K562 (cell line): ENCODE data around the gene DPRX. TPM values are rescaled to one million over a fixed set of nuclear protein-coding genes. Genes with fewer than 3 reads are reported as not detected.
"Not testable (repeated sequence)": the region's sequence is repeated elsewhere in the genome, so short reads cannot be mapped to it uniquely, and the experiment has no call there.

ENCODE experiments used
- ATAC-seq: fragments of 200-7000 bp; cut with Tn5 transposase; 3 replicates; pipeline ENCODE4 v1.9.1; 2020; ENCODE audit warnings: moderate library complexity
- BruUV-seq: library from RNA; stranded (reverse); fragments of 400-500 nt; replicated peaks from 2 replicates; lab custom pipeline; 2021; lab: Mats Ljungman, UMichigan
- CTCF ChIA-PET: fragments of 300-600 bp; formaldehyde crosslinking; extraction: SDS; loops from one replicate; lab custom pipeline; 2021; ENCODE audit warnings: low intra/inter-chr PET ratio; lab: Yijun Ruan, JAX
- POLR2A ChIA-PET: fragments of 300-600, 350-650 bp; sonication (Branson Sonifier 250); formaldehyde crosslinking; extraction: SDS; loops from one replicate; lab custom pipeline; 2021; ENCODE audit warnings: antibody characterized with exemption, inconsistent platforms; lab: Yijun Ruan, JAX
- DNase-seq, 4 experiments: peaks; one replicate each; pipeline versions ENCODE4 v3.0.0 to v3.0.0-alpha.2; 2011 to 2018; ENCODE audit warnings: low spot score in 3 of 4, mixed read lengths in 3 of 4; ENCODE audit errors: extremely low read depth in 1 of 4
- FAIRE-seq: peaks from 2 replicates; lab custom pipeline; 2011; peaks lifted over from hg19 to GRCh38; lab: Jason Lieb, UNC
- H2AFZ ChIP-seq: 2 replicates; pipeline ENCODE4 v1.6.0; 2011; ENCODE audit warnings: low read depth, low read length, control low read depth, inconsistent platforms
- H3K27ac ChIP-seq: fragments of 200-600 bp; 3 replicates; pipeline ENCODE4 v1.8.0; 2011; ENCODE audit warnings: low read depth, mild to moderate bottlenecking, control low read depth, inconsistent platforms, low read length, moderate library complexity, mixed read lengths; ENCODE audit errors: extremely low read depth
- H3K27me3 ChIP-seq, 2 experiments: fragments of 300-600 bp in 1 of 2; 2 replicates in 1 of 2; 3 replicates in 1 of 2; pipeline versions ENCODE4 v1.6.0 to v1.8.0; 2011; ENCODE audit warnings: inconsistent platforms in 2 of 2, low read length in 2 of 2, mild to moderate bottlenecking in 1 of 2, mixed read lengths in 1 of 2, moderate library complexity in 1 of 2; ENCODE audit not compliant: control insufficient read depth in 2 of 2, insufficient read depth in 2 of 2
- H3K36me3 ChIP-seq: fragments of 300-600 bp; 3 replicates; pipeline ENCODE4 v1.8.0; 2011; ENCODE audit warnings: mild to moderate bottlenecking, low read length, inconsistent platforms; ENCODE audit not compliant: control insufficient read depth, insufficient read depth
- H3K4me1 ChIP-seq, 2 experiments: fragments of 200-600 bp in 1 of 2; replicated peaks in 1 of 2; 2 replicates in 1 of 2; 3 replicates in 1 of 2; pipeline versions ENCODE4 v1.5.1 to v1.8.0; 2011; ENCODE audit warnings: inconsistent platforms in 2 of 2, low read length in 2 of 2, mild to moderate bottlenecking in 1 of 2, mixed read lengths in 1 of 2, moderate library complexity in 1 of 2; ENCODE audit not compliant: control insufficient read depth in 2 of 2, insufficient read depth in 2 of 2
- H3K4me2 ChIP-seq: 2 replicates; pipeline ENCODE4 v1.6.1; 2011; ENCODE audit warnings: low read length, control low read depth, inconsistent platforms, mixed read lengths; ENCODE audit not compliant: insufficient read depth
- H3K4me3 ChIP-seq: fragments of 200-600 bp; sonication (generic), shearing (Covaris generic); 2 replicates; pipeline ENCODE4 v1.5.1; 2016; ENCODE audit warnings: control low read depth, inconsistent platforms
- H3K79me2 ChIP-seq: fragments of 200-600 bp; 3 replicates; pipeline ENCODE4 v1.8.0; 2011; ENCODE audit warnings: low read length, inconsistent platforms; ENCODE audit not compliant: control insufficient read depth, insufficient read depth
- H3K9ac ChIP-seq, 2 experiments: 2 replicates each; pipeline versions ENCODE4 v1.6.0 to v1.6.1; 2011; ENCODE audit warnings: low read depth in 2 of 2, low read length in 2 of 2, control low read depth in 1 of 2, inconsistent platforms in 1 of 2, mild to moderate bottlenecking in 1 of 2, mixed read lengths in 1 of 2; ENCODE audit not compliant: insufficient read depth in 1 of 2
- H3K9me1 ChIP-seq: one replicate; pipeline ENCODE4 v1.6.0; 2011; ENCODE audit warnings: inconsistent platforms, mild to moderate bottlenecking, low read length, moderate library complexity; ENCODE audit not compliant: control insufficient read depth, insufficient read depth
- H3K9me3 ChIP-seq: replicated peaks from 2 replicates; pipeline ENCODE4 v1.5.1; 2011; ENCODE audit warnings: low read depth, low read length, inconsistent platforms; ENCODE audit not compliant: control insufficient read depth, insufficient read depth
- H4K20me1 ChIP-seq: replicated peaks from 2 replicates; pipeline ENCODE4 v1.6.1; 2011; ENCODE audit warnings: low read length, inconsistent platforms, mixed read lengths; ENCODE audit not compliant: control insufficient read depth, insufficient read depth
- BCOR ChIP-seq: fragments of 450-650 bp; IDR thresholded peaks from 2 replicates; pipeline ENCODE4 v1.6.1; 2016
- HMGN3 ChIP-seq: IDR thresholded peaks from 2 replicates; pipeline ENCODE4 v1.6.1; 2011; ENCODE audit warnings: borderline replicate concordance, low read depth, mild to moderate bottlenecking, mixed read lengths, low read length; ENCODE audit not compliant: insufficient read length; ENCODE audit errors: extremely low read depth
- KDM2B ChIP-seq: fragments of 250-450 bp; sonication (Bioruptor Pico); IDR thresholded peaks from 2 replicates; pipeline ENCODE4 v1.8.0; 2021; ENCODE audit warnings: mild to moderate bottlenecking, moderate library complexity
- KHSRP ChIP-seq: fragments of 450-650 bp; IDR thresholded peaks from 2 replicates; pipeline ENCODE4 v1.6.1; 2017
- RBM22 ChIP-seq: fragments of 200-400 bp; formaldehyde crosslinking; IDR thresholded peaks from 2 replicates; pipeline ENCODE4 v1.6.1; 2018; ENCODE audit warnings: low read length, low read depth; ENCODE audit not compliant: poor library complexity, severe bottlenecking
- RFX7 ChIP-seq: fragments of 250-450 bp; sonication (Bioruptor Pico); IDR thresholded peaks from 2 replicates; pipeline ENCODE4 v1.5.1; 2021; ENCODE audit warnings: mild to moderate bottlenecking
- RNF2 ChIP-seq: sonication (generic); IDR thresholded peaks from 2 replicates; pipeline ENCODE4 v1.6.1; 2016
- SMAD2 ChIP-seq: fragments of 150-350 bp; IDR thresholded peaks from 2 replicates; pipeline ENCODE4 v1.6.1; 2014; ENCODE audit warnings: low read depth, mild to moderate bottlenecking, low read length
- SMAD3 ChIP-seq: fragments of 450-650 bp; formaldehyde crosslinking; conservative IDR thresholded peaks from 2 replicates; pipeline ENCODE4 v1.4.0; 2020; ENCODE audit warnings: mild to moderate bottlenecking
- SOX6 ChIP-seq: fragments of 450-650 bp; IDR thresholded peaks from 2 replicates; pipeline ENCODE4 v1.6.1; 2014; ENCODE audit warnings: mild to moderate bottlenecking
- WHSC1 ChIP-seq: IDR thresholded peaks from one replicate; pipeline ENCODE4 v1.6.1; 2012; ENCODE audit warnings: low read length, control low read depth, inconsistent platforms
- ZBTB5 ChIP-seq: fragments of 450-650 bp; IDR thresholded peaks from 2 replicates; pipeline ENCODE4 v1.6.1; 2017; ENCODE audit warnings: antibody characterized with exemption
- ZNF384 ChIP-seq: IDR thresholded peaks from 2 replicates; pipeline ENCODE4 v1.6.1; 2012; ENCODE audit warnings: low read depth, low read length, improper control_type of control experiment
- ZNF408 ChIP-seq: fragments of 250-450 bp; sonication (Bioruptor Pico); IDR thresholded peaks from 2 replicates; pipeline ENCODE4 v1.4.0; 2020; ENCODE audit warnings: low read depth, mild to moderate bottlenecking, moderate library complexity
- WGBS: fragments of 100-300 bp; shearing (Covaris generic); methylation state at CpG from one replicate; pipeline ENCODE4 v1.1.6; 2016; ENCODE audit warnings: low coverage, mixed read lengths; ENCODE audit not compliant: insufficient coverage; ENCODE audit errors: missing lambda C conversion rate; 5-methylcytosine and 5-hydroxymethylcytosine counted together
- in situ Hi-C: fragments of 300-500 bp; cut with MboI; formaldehyde crosslinking; loops from 4 replicates; pipeline ENCODE4 v1.15.0; 2018; ENCODE audit warnings: inconsistent platforms, mixed read lengths
- intact Hi-C: fragments of 100-400 bp; cut with micrococcal nuclease; formaldehyde crosslinking; loops from 2 replicates; pipeline ENCODE4 v1.14.2; 2022
- polyA plus RNA-seq, 8 experiments: library from polyadenylated mRNA; depleted of rRNA in 4 of 8; stranded (reverse) in 5 of 8; unstranded in 3 of 8; fragments of >200 nt; fragmentation: Nextera tagmentation in 2 of 8; fragmentation: Illumina TruSeq in 1 of 8; extraction: Ambion mirVana in 2 of 8; extraction: Trizol in 1 of 8; gene quantifications; 2 replicates each; pipeline versions ENCODE4 v1.2.1 to v1.2.3, GENCODE V29; 2011 to 2014; ENCODE audit warnings: inconsistent platforms in 1 of 8, missing spikeins in 1 of 8
- total RNA-seq, 7 experiments: library from RNA; depleted of rRNA in 6 of 7; stranded (reverse); fragments of >200 nt in 6 of 7; fragmentation: Illumina TruSeq in 2 of 7; extraction: Trizol in 2 of 7; gene quantifications; 2 replicates each; pipeline versions ENCODE4 v1.2.1 to v1.2.3, GENCODE V29; 2011 to 2021; ENCODE audit warnings: low replicate concordance in 1 of 7
- TF ChIP-seq, protein P1 (sequence below), 2 experiments: fragments of 250-450 bp in 1 of 2; fragments of 450-650 bp in 1 of 2; sonication (Bioruptor Pico) in 1 of 2; IDR thresholded peaks; 2 replicates each; pipeline versions ENCODE4 v1.6.1 to v1.8.0; 2016 to 2021; ENCODE audit warnings: mild to moderate bottlenecking in 2 of 2, moderate library complexity in 2 of 2, missing compliant biosample characterization in 1 of 2, missing genetic modification characterization in 1 of 2
- TF ChIP-seq, protein P2 (sequence below): fragments of 250-450 bp; sonication (Bioruptor Pico); IDR thresholded peaks from 2 replicates; pipeline ENCODE4 v1.4.0; 2020; ENCODE audit warnings: borderline replicate concordance

Gene DPRX
- total and polyA plus RNA-seq, 9 of the 15 experiments (the other 6 are each of a cell fraction or from before 2014, with no cell fraction given), result not detected

- H3K9me3 ChIP-seq, result no peaks in the 10 kb centered on the region
- ATAC-seq, result no peak
- peaks cover 3 to 13% of the 10 kb centered on the region in 2 experiments; a peak in 2 of 5 replicates for H3K27me3 ChIP-seq
- H3K36me3 ChIP-seq, result no peaks in the 10 kb centered on the region
- TF ChIP-seq SMAD2 (no peak), RBM22 (no peak), RFX7 (CRISPR knock-in tag) (no peak), ZBTB5 (no peak), KDM2B (CRISPR knock-in tag) (no peak), BCOR (no peak), SMAD3 (CRISPR knock-in tag) (no peak), ZNF384 (no peak), ZNF408 (no peak), HMGN3 (no peak), WHSC1 (no peak), RNF2 (no peak), SOX6 (no peak), KHSRP (no peak)
- TF ChIP-seq, protein P1, sequence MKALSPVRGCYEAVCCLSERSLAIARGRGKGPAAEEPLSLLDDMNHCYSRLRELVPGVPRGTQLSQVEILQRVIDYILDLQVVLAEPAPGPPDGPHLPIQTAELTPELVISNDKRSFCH (CRISPR knock-in tag; IDR thresholded peaks at IDR 0.05), result no peak
- TF ChIP-seq, protein P1 (tag; IDR thresholded peaks at IDR 0.05), result no peak
- TF ChIP-seq, protein P2, sequence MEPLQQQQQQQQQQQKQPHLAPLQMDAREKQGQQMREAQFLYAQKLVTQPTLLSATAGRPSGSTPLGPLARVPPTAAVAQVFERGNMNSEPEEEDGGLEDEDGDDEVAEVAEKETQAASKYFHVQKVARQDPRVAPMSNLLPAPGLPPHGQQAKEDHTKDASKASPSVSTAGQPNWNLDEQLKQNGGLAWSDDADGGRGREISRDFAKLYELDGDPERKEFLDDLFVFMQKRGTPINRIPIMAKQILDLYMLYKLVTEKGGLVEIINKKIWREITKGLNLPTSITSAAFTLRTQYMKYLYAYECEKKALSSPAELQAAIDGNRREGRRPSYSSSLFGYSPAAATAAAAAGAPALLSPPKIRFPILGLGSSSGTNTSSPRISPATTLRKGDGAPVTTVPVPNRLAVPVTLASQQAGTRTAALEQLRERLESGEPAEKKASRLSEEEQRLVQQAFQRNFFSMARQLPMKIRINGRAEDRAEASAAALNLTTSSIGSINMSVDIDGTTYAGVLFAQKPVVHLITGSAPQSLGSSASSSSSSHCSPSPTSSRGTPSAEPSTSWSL (CRISPR knock-in tag), result no peak
- TF ChIP-seq, all 486 proteins: peak for 0
- Histone ChIP-seq H3K9ac (no peak overlapping the region), H3K4me2 (no peak overlapping the region), H3K4me1 (no peaks in the 10 kb centered on the region), H3K79me2 (no peaks in the 10 kb centered on the region), H3K9me1 (no peaks in the 10 kb centered on the region), H4K20me1 (no peaks in the 10 kb centered on the region), H3K27ac (no peak overlapping the region), H3K4me3 (no peak overlapping the region), H2AFZ (no peak overlapping the region)
- ChIA-PET POLR2A (no interaction called here), CTCF (no interaction called here)
- in situ Hi-C loops, result no loop called here
- WGBS, result 0% methylated on average over 2 of the region's 2 CpGs
- no TSS peak for BruUV-seq
- FAIRE-seq, result no peak
- intact Hi-C loops, result no loop called here
- DNase-seq, result no peak
Observed at GRCh38 chr19:53664760-53665159, 33.0 kb downstream of the DPRX start.

GRCh38 chr19:53666331-53666730 is 34.5 kb downstream of the DPRX start:
- H3K79me2 ChIP-seq, H3K27ac ChIP-seq, H2AFZ ChIP-seq, DNase-seq, H3K4me2 ChIP-seq, POLR2A ChIA-PET, BruUV-seq, H3K9ac ChIP-seq, H3K4me1 ChIP-seq, intact Hi-C loops, H3K36me3 ChIP-seq, ATAC-seq, H4K20me1 ChIP-seq, FAIRE-seq, H3K9me1 ChIP-seq, in situ Hi-C loops, H3K4me3 ChIP-seq, H3K9me3 ChIP-seq, CTCF ChIA-PET: not testable (repeated sequence)
- WGBS, result 0% methylated on average over 1 of the region's 3 CpGs
- H3K27me3 ChIP-seq, result peaks cover 3 to 24% of the 10 kb centered on the region in 2 experiments; a peak in 2 of 5 replicates
